Activated CD4-positive, alpha-beta T cell treated with anti-CD3 and anti-CD28 coated beads, Interleukin-2, amount 50 U/mL, for 24 hours (primary cell): Measurements from ENCODE around the gene TNS1.

Experiments used
- DNase-seq, 2 donors: peaks; one replicate each; pipeline ENCODE4 v3.0.0-alpha.2; 2020; ENCODE audit warnings: low read depth in 1 of 2, low spot score in 1 of 2

Gene TNS1

GRCh38 chr2:217932803-217933616, 69.8 kb downstream of the TNS1 start:
- DNase-seq, result no peak

- no peak for DNase-seq
Measured at GRCh38 chr2:217931846-217932560, 70.8 kb downstream of the TNS1 start.

- no peak for DNase-seq
Measured at GRCh38 chr2:217930761-217931563, 71.8 kb downstream of the TNS1 start.

GRCh38 chr2:217929757-217930707, 72.8 kb downstream of the TNS1 start:
- no peak for DNase-seq

- no peak for DNase-seq
Measured at GRCh38 chr2:217929272-217929671, 73.5 kb downstream of the TNS1 start.

- no peak for DNase-seq
Measured at GRCh38 chr2:217928324-217929181, 74.2 kb downstream of the TNS1 start.

DNA sequence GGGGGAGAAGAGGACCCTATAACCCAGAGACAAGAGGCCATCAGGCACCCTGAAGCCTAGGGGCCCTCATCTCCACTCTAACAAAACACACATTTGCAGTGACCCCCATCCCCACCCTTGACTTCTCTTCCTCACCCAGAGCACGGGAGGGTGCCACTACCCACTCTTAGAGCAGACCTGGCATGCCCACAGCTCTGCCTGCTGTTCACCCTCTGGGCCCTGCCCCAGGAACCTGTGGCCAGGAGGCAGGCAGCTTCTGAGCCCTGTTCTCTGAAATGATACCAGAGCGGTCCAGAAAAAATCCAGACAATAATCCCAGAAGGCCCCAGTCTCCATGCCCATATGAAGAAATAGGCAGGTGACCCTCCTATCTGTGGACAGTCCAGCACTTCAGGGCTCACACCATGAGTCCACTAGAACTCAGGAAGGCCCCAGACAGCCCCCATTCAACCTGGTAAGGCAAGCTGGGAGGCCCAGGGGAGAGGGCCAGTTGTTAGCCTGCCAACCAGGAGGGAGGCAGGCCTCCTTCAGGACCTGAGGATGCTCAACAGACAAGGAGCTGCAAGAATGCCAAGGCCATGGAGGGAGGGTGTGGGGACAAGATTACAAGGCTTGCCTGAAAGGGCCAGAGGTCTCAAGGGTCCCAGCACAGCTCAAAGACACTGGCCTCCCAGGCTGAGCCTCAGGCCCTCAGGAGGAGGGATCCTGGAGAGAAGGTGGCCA, 75.0 kb downstream of the TNS1 start:
- no peak for DNase-seq

GRCh38 chr2:217926801-217927200, 76.0 kb downstream of the TNS1 start:
- no peak for DNase-seq

GRCh38 chr2:217924346-217924901, 78.4 kb downstream of the TNS1 start:
- no peak for DNase-seq

GRCh38 chr2:217923007-217923686, 79.6 kb downstream of the TNS1 start:
- no peak for DNase-seq

- no peak for DNase-seq
Measured at GRCh38 chr2:217922101-217923006, 80.4 kb downstream of the TNS1 start.

GRCh38 chr2:217920879-217921603, 81.8 kb downstream of the TNS1 start:
- DNase-seq, result no peak

DNA sequence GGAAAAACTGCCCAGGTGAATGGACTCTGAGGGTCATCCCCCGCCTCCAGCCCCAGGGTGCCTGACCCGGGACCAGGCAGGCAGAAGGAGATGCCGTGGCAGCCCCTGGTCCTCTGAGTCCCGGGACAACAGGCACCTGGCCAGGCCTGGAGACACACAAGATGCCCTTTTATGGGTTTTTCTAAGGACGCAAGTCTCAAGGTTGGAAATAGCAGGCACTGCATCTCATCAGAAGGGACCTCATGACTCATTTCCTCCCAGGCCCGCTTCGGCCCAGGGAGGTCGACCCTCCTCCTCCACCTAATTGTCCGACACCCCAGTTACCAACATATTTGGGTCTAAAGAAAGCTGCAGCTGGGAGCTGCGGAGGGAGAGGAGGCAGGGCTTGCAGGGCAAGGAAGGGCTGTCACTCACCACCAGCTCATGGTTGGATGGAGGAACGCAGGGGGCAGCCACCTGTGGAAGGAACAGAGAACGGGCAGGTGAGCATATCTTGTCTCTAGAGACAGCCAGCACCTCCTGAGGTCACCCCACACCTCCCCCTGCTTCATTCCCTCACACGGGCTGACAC, 82.9 kb downstream of the TNS1 start:
- no peak for DNase-seq

- DNase-seq, result no peak
Measured at GRCh38 chr2:217919204-217919603, 83.6 kb downstream of the TNS1 start.

- DNase-seq, result no peak
Measured at GRCh38 chr2:217918308-217919024, 84.3 kb downstream of the TNS1 start.
